GM12878 (cell line): Measurements from ENCODE around the gene WTAP. TPM values are rescaled to one million over a fixed set of nuclear protein-coding genes. Genes with fewer than 3 reads are reported as not detected.

Experiments
- ATAC-seq: fragments of 200-7000 bp; cut with Tn5 transposase; 3 replicates; pipeline ENCODE4 v1.9.1; 2020; ENCODE audit warnings: mild to moderate bottlenecking, moderate library complexity
- BruUV-seq: library from RNA; stranded (reverse); fragments of 400-500 nt; replicated peaks from 2 replicates; lab custom pipeline; 2021; lab: Mats Ljungman, UMichigan
- CTCF ChIA-PET: fragments of 300-600 bp; sonication (Branson Sonifier 250); formaldehyde crosslinking; extraction: SDS; loops from one replicate; lab custom pipeline; 2021; ENCODE audit warnings: inconsistent platforms; lab: Yijun Ruan, JAX
- POLR2A ChIA-PET: fragments of 350-600 bp; formaldehyde crosslinking; extraction: SDS; loops from one replicate; lab custom pipeline; 2021; ENCODE audit warnings: inconsistent platforms; lab: Charles Lee
- RAD21 ChIA-PET: fragments of 300-600 bp; sonication (Branson Sonifier 250); formaldehyde crosslinking; loops from one replicate; lab custom pipeline; 2023; ENCODE audit warnings: antibody characterized with exemption; ENCODE audit not compliant: unreplicated experiment; lab: Charles Lee
- SMC1A ChIA-PET: fragments of 300-600 bp; sonication (Branson Sonifier 250); formaldehyde crosslinking; loops from one replicate; lab custom pipeline; 2023; ENCODE audit not compliant: unreplicated experiment, uncharacterized antibody; lab: Charles Lee
- DNase-seq: peaks from one replicate; pipeline ENCODE4 v3.0.0-alpha.2; 2011; ENCODE audit warnings: low read depth, low spot score
- FAIRE-seq: peaks from 3 replicates; lab custom pipeline; 2011; peaks lifted over from hg19 to GRCh38; lab: Jason Lieb, UNC
- H2AFZ ChIP-seq: 2 replicates; pipeline ENCODE4 v1.6.0; 2011; ENCODE audit warnings: low read depth, low read length, control low read depth; ENCODE audit not compliant: control insufficient read depth
- H3K27ac ChIP-seq: 2 replicates; pipeline ENCODE4 v1.5.1; 2011; ENCODE audit warnings: control low read depth; ENCODE audit not compliant: control insufficient read depth, insufficient read depth
- H3K27me3 ChIP-seq, 2 experiments: replicated peaks in 1 of 2; 2 replicates each; pipeline versions ENCODE4 v1.6.0 to v1.6.1; 2011; ENCODE audit warnings: low read length in 1 of 2; ENCODE audit not compliant: control insufficient read depth in 2 of 2, insufficient read depth in 2 of 2
- H3K36me3 ChIP-seq, 2 experiments: 2 replicates each; pipeline ENCODE4 v1.5.1; 2011; ENCODE audit warnings: low read length in 1 of 2; ENCODE audit not compliant: control insufficient read depth in 2 of 2, insufficient read depth in 2 of 2
- H3K4me1 ChIP-seq: 2 replicates; pipeline ENCODE4 v1.6.1; 2011; ENCODE audit warnings: mild to moderate bottlenecking, low read length, moderate library complexity, mixed read lengths; ENCODE audit not compliant: control insufficient read depth, insufficient read depth
- H3K4me2 ChIP-seq: 2 replicates; pipeline ENCODE4 v1.6.0; 2011; ENCODE audit warnings: control low read depth; ENCODE audit not compliant: control insufficient read depth, insufficient read depth
- H3K4me3 ChIP-seq: fragments of 200-600 bp; sonication (generic); 2 replicates; pipeline ENCODE4 v1.5.1; 2016
- H3K79me2 ChIP-seq: 2 replicates; pipeline ENCODE4 v1.6.0; 2011; ENCODE audit warnings: low read length; ENCODE audit not compliant: control insufficient read depth, insufficient read depth
- H3K9ac ChIP-seq: 2 replicates; pipeline ENCODE4 v1.8.0; 2011; ENCODE audit warnings: low read length, control low read depth, mixed read lengths; ENCODE audit not compliant: control insufficient read depth, insufficient read depth
- H3K9me3 ChIP-seq: replicated peaks from 3 replicates; pipeline ENCODE4 v1.5.1; 2011; ENCODE audit warnings: mild to moderate bottlenecking, low read length; ENCODE audit not compliant: control insufficient read depth, insufficient read depth
- H4K20me1 ChIP-seq: 2 replicates; pipeline ENCODE4 v1.6.0; 2011; ENCODE audit not compliant: control insufficient read depth, insufficient read depth
- BMI1 ChIP-seq: fragments of 450-650 bp; IDR thresholded peaks from 2 replicates; pipeline ENCODE4 v1.6.1; 2016; ENCODE audit warnings: mild to moderate bottlenecking, moderate library complexity, borderline replicate concordance
- CHD1 ChIP-seq: IDR thresholded peaks from 2 replicates; pipeline ENCODE4 v1.6.1; 2012; ENCODE audit warnings: low read depth, low read length, improper control_type of control experiment
- SIX5 ChIP-seq: IDR thresholded peaks from 2 replicates; pipeline ENCODE4 v1.6.1; 2011; ENCODE audit warnings: mild to moderate bottlenecking, low read depth, low read length, moderate library complexity; ENCODE audit not compliant: severe bottlenecking
- TARDBP ChIP-seq: IDR thresholded peaks from 2 replicates; pipeline ENCODE4 v1.6.1; 2016; ENCODE audit warnings: borderline replicate concordance
- ZNF217 ChIP-seq: fragments of 450-650 bp; IDR thresholded peaks from 2 replicates; pipeline ENCODE4 v1.6.1; 2017; ENCODE audit warnings: antibody characterized with exemption, mild to moderate bottlenecking
- WGBS: methylation state at CpG from one replicate; pipeline ENCODE4 v1.1.6; 2016; ENCODE audit warnings: low lambda C conversion rate; ENCODE audit not compliant: insufficient replicate concordance, insufficient coverage; ENCODE audit errors: missing lambda C conversion rate; 5-methylcytosine and 5-hydroxymethylcytosine counted together
- in situ Hi-C: fragments of 300-500 bp; cut with MboI; formaldehyde crosslinking; loops from 9 replicates; pipeline ENCODE4 v1.14.3; 2018; ENCODE audit warnings: mixed read lengths
- intact Hi-C: fragments of 100-400 bp; cut with micrococcal nuclease; formaldehyde crosslinking; loops from one replicate; pipeline ENCODE4 v1.14.2; 2022; ENCODE audit not compliant: unreplicated experiment
- polyA plus RNA-seq, 11 experiments: library from polyadenylated mRNA; depleted of rRNA in 4 of 11; unstranded in 6 of 11; stranded (reverse) in 5 of 11; fragments of >200 nt; fragmentation: Nextera tagmentation in 4 of 11; fragmentation: Illumina TruSeq in 1 of 11; extraction: Ambion mirVana in 4 of 11; extraction: Trizol in 1 of 11; gene quantifications; 1 replicate in 1 of 11; 2 replicates in 10 of 11; pipeline versions ENCODE4 v1.2.1 to v1.2.3, GENCODE V29; 2011 to 2016; ENCODE audit warnings: inconsistent platforms in 2 of 11, missing spikeins in 2 of 11, low read depth in 1 of 11
- total RNA-seq, 4 experiments: library from RNA; depleted of rRNA in 3 of 4; stranded (reverse); fragments of >200 nt in 3 of 4; fragmentation: Illumina TruSeq in 1 of 4; extraction: Trizol in 1 of 4; gene quantifications; 2 replicates each; pipeline versions ENCODE4 v1.2.1 to v1.2.3, GENCODE V29; 2013 to 2021

WTAP gene
- total and polyA plus RNA-seq, 10 of the 15 experiments (the other 5 are each of a cell fraction or from before 2014, with no cell fraction given) = 38.7 to 132 (median 83.1) TPM

GRCh38 chr6:159753081-159753872, 26.0 kb downstream of the WTAP start:
- DNase-seq = no peak
- no peaks in the 10 kb centered on the region for H3K27me3 ChIP-seq
- ATAC-seq = no peak
- TF ChIP-seq TARDBP = no peak
- CTCF ChIA-PET = interaction anchor here (1.6 kb wide), 1 partner anchor 23 kb away, joined by 3 read pairs; no protein-coding TSS in a partner anchor
- no peak overlapping the region for H3K4me2 ChIP-seq
- BruUV-seq = no TSS peak
- intact Hi-C loops = no loop called here
- no peak for FAIRE-seq
- H3K27ac ChIP-seq = no peak overlapping the region
- no peak overlapping the region for H3K4me3 ChIP-seq
- H3K9me3 ChIP-seq = no peaks in the 10 kb centered on the region
- WGBS = 100% methylated on average over 6 of the region's 6 CpGs
- H3K9ac ChIP-seq = no peak overlapping the region
- peaks cover 10 to 30% of the 10 kb centered on the region in 2 experiments for H3K36me3 ChIP-seq
- in situ Hi-C loops = no loop called here
- H3K4me1 ChIP-seq = no peaks in the 10 kb centered on the region
- H3K79me2 ChIP-seq = no peaks in the 10 kb centered on the region
- SMC1A ChIA-PET = no interaction called here
- H4K20me1 ChIP-seq = no peaks in the 10 kb centered on the region
- RAD21 ChIA-PET = no interaction called here
- no peak overlapping the region for H2AFZ ChIP-seq
- POLR2A ChIA-PET = interaction anchor here (0.9 to 2.0 kb wide), 2 partner anchors 8 to 24 kb away, joined by 3 to 5 read pairs; partner anchors contain the start of gene ACAT2

- TF ChIP-seq BMI1 (no peak), CHD1 (no peak), ZNF217 (no peak), SIX5 (no peak)
- WGBS = 91% methylated on average over 2 of the region's 2 CpGs
- FAIRE-seq (no peak), DNase-seq (no peak), ATAC-seq (no peak)
- Histone ChIP-seq H3K4me1 (no peaks in the 10 kb centered on the region), H2AFZ (no peak overlapping the region), H3K27ac (no peak overlapping the region), H3K9ac (no peak overlapping the region), H3K4me2 (no peak overlapping the region), H3K9me3 (no peaks in the 10 kb centered on the region), H3K27me3 (no peaks in the 10 kb centered on the region), H3K4me3 (no peak overlapping the region), H3K79me2 (no peaks in the 10 kb centered on the region), H4K20me1 (no peaks in the 10 kb centered on the region), H3K36me3 (peaks cover 12 to 33% of the 10 kb centered on the region in 2 experiments)
- ChIA-PET RAD21 (no interaction called here), CTCF (interaction anchor here (1.6 kb wide), 1 partner anchor 24 kb away, joined by 3 read pairs; no protein-coding TSS in a partner anchor), POLR2A (no interaction called here), SMC1A (no interaction called here)
- BruUV-seq = no TSS peak
- intact Hi-C loops (no loop called here), in situ Hi-C loops (no loop called here)
Measured at GRCh38 chr6:159754401-159754800, 27.1 kb downstream of the WTAP start.
